Cardiac muscle cell (in vitro differentiated cells and primary cell): Measurements from ENCODE around the gene PRKCA. TPM values are rescaled to one million over a fixed set of nuclear protein-coding genes. Genes with fewer than 3 reads are reported as not detected.
"Not testable (repeated sequence)": the region's sequence is repeated elsewhere in the genome, so short reads cannot be mapped to it uniquely, and the experiment has no call there.

Source experiments
- DNase-seq, 2 donors: peaks; one replicate each; pipeline versions ENCODE4 v3.0.0 to v3.0.0-alpha.2; 2010 to 2017; ENCODE audit warnings: low read depth in 1 of 2, low spot score in 1 of 2
- H3K27ac ChIP-seq: fragments of 200-600 bp; sonication (generic); 2 replicates; pipeline ENCODE4 v1.5.1; 2016
- H3K27me3 ChIP-seq: fragments of 200-600 bp; sonication (generic); 2 replicates; pipeline ENCODE4 v1.6.0; 2016; ENCODE audit warnings: control low read depth
- H3K36me3 ChIP-seq: fragments of 200-600 bp; sonication (generic); 2 replicates; pipeline ENCODE4 v1.5.1; 2016; ENCODE audit warnings: control low read depth
- H3K4me1 ChIP-seq: fragments of 200-600 bp; sonication (generic); 2 replicates; pipeline ENCODE4 v1.8.1; 2017; ENCODE audit warnings: low read depth, mild to moderate bottlenecking, mixed run types
- H3K4me3 ChIP-seq: fragments of 200-600 bp; sonication (generic); 2 replicates; pipeline ENCODE4 v1.5.1; 2016; ENCODE audit warnings: mild to moderate bottlenecking
- H3K9me3 ChIP-seq: fragments of 200-600 bp; sonication (generic); 2 replicates; pipeline ENCODE4 v1.5.1; 2017; ENCODE audit warnings: low read depth, mild to moderate bottlenecking, control low read depth
- polyA plus RNA-seq: library from polyadenylated mRNA; unstranded; fragments of >200 nt; fragmentation: Nextera tagmentation; extraction: Ambion mirVana; gene quantifications from 2 replicates; pipeline ENCODE4 v1.2.1, GENCODE V29; 2016
- total RNA-seq: library from RNA; depleted of rRNA; stranded (reverse); fragments of >200 nt; gene quantifications from 2 replicates; pipeline ENCODE4 v1.2.3, GENCODE V29; 2016
- TF ChIP-seq, protein P1 (sequence below): IDR thresholded peaks from 2 replicates; pipeline ENCODE4 v1.5.1; 2012; ENCODE audit warnings: low read depth, mild to moderate bottlenecking, low read length

The PRKCA gene
- total and polyA plus RNA-seq, 2 experiments from 2014 or later: 3.1 to 10.3 TPM

DNA sequence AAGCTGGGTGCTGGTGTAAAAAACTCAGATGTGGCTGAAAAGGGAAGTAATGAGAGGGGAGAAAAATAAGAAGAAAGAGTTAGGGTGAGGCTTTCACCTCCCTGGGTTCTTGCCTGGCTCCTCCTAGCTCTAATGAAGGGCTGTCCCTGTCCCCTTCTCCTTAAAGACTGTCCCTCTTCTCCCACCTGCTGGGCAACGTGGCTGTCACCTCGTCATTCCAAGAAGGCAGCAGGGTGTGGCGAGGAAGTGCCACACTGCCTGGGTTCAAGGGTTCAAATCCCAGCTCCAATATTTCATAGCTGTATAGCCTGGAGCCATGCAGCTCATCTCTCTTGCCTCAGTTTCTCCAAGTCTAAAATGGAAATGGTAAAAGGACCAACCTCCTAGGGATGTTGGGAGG lies 410.0 kb downstream of the PRKCA start:
- Histone ChIP-seq H3K4me1 (peaks cover 41% of the 10 kb centered on the region), H3K27ac (no peak overlapping the region), H3K36me3 (no peaks in the 10 kb centered on the region), H3K27me3 (no peaks in the 10 kb centered on the region), H3K9me3 (no peaks in the 10 kb centered on the region), H3K4me3 (no peak overlapping the region)
- no peak for DNase-seq
- TF ChIP-seq, protein P1, sequence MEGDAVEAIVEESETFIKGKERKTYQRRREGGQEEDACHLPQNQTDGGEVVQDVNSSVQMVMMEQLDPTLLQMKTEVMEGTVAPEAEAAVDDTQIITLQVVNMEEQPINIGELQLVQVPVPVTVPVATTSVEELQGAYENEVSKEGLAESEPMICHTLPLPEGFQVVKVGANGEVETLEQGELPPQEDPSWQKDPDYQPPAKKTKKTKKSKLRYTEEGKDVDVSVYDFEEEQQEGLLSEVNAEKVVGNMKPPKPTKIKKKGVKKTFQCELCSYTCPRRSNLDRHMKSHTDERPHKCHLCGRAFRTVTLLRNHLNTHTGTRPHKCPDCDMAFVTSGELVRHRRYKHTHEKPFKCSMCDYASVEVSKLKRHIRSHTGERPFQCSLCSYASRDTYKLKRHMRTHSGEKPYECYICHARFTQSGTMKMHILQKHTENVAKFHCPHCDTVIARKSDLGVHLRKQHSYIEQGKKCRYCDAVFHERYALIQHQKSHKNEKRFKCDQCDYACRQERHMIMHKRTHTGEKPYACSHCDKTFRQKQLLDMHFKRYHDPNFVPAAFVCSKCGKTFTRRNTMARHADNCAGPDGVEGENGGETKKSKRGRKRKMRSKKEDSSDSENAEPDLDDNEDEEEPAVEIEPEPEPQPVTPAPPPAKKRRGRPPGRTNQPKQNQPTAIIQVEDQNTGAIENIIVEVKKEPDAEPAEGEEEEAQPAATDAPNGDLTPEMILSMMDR: no peak

DNA sequence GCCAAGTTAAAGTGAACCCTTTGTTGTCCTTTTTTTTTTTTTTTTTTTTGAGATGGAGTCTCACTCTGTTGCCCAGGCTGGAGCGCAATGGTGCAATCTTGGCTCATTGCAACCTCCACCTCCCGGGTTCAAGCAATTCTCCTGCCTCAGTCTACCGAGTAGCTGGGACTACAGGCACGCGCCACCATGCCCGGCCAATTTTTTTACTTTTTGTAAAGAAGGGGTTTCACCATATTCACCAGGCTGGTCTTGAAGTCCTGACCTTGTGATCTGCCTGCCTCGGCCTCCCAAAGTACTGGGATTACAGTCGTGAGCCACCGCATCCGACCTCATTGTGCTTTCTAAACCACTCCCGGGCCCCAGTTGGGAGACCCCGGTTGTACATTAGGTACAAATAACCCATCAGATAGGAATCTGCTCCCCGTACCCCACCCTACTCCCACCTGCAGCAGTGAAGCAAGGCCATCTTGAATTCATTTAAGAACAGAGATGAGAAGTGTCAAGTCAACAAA lies 410.7 kb downstream of the PRKCA start:
- peak overlapping the region; percentile 79 for H3K27ac ChIP-seq
- H3K36me3 ChIP-seq, DNase-seq: not testable (repeated sequence)

DNA sequence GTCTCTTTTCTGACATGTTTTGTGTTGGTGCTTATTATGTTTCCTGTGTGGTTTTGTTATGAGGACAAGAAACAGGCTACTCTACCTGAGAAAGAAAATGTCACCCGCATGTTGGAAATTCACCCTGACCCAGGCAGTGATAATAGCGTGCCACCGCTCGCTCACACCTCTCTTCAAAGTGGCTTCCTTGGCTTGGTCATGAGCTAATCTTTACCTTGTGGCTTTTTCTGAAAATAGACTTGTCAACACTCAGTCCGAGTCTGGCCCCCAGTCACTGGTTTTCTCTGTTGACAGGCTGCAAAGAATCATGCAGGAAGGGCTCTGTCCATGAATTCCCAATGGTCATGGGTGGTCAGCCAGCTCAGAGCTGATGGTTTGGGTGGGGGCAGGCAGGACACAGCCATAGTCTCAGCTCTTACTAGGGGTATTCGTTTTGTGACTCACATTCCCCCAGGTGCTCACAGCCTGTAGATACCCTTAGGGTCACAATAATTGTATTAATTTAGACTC lies 411.2 kb downstream of the PRKCA start:
- no peaks in the 10 kb centered on the region for H3K36me3 ChIP-seq
- DNase-seq: peak in 1 of 2 donors; percentile 68
- no peaks in the 10 kb centered on the region for H3K27me3 ChIP-seq
- H3K9me3 ChIP-seq: no peaks in the 10 kb centered on the region
- no peak overlapping the region for H3K4me3 ChIP-seq
- H3K4me1 ChIP-seq: peaks cover 41% of the 10 kb centered on the region
- peak overlapping the region; percentile 79 for H3K27ac ChIP-seq
- TF ChIP-seq, protein P1: no peak

More for the DNA sequence above, 410.7 kb downstream of the PRKCA start:
- not testable (repeated sequence) for H3K9me3 ChIP-seq, H3K27me3 ChIP-seq, H3K4me3 ChIP-seq
- H3K4me1 ChIP-seq: peaks cover 41% of the 10 kb centered on the region

DNA sequence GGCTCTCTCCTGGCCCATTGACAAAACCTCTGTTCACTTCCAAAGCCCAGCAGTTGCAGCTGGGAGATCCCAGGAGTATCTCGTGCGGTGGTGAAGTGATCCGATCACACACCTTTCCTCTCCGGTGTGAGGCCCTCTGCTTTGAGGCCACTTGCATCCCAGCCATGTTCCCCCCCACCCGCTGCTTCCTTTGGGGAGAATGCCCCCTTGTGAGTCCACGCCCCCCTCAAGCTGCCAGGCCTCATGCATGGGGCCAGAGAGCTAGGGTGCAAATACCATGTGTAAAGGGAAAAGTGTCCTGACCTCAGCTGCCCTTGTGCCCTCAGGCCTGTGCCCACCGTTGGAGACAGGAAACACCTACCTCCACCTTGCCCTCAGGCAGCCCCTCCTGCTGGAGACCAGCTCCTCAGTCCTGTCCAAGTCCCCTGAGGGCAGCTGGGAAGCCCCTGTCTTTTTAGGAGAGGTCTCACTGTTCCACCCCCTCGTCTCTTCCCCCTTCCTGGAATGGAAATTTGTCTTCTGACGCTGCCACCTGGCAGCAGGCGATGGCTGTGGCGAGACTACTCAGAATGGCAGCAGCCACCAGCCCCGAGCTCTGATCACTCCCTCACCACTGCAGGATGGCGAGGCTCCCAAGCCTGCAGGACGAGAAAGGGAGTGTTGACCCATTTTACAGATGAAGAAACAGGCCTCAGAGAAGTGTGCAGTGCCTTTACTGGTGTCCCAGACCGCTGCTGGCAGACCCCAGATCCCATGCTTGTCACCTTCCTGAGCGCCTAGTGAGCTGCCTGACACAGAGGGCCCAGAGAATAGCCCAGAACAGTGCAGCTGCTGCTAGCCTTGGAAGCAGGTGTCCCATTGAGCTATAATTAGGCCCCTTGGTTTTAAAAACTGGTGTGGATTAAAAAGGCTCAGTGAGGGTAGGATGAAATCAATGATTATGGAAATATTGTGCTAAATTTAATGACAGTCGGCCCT lies 411.9 kb downstream of the PRKCA start:
- TF ChIP-seq, protein P1: no peak
- H3K36me3 ChIP-seq: no peaks in the 10 kb centered on the region
- no peak overlapping the region for H3K4me3 ChIP-seq
- no peak for DNase-seq
- no peaks in the 10 kb centered on the region for H3K27me3 ChIP-seq
- no peaks in the 10 kb centered on the region for H3K9me3 ChIP-seq
- H3K4me1 ChIP-seq: peaks cover 41% of the 10 kb centered on the region
- peak overlapping the region; percentile 79 for H3K27ac ChIP-seq

DNA sequence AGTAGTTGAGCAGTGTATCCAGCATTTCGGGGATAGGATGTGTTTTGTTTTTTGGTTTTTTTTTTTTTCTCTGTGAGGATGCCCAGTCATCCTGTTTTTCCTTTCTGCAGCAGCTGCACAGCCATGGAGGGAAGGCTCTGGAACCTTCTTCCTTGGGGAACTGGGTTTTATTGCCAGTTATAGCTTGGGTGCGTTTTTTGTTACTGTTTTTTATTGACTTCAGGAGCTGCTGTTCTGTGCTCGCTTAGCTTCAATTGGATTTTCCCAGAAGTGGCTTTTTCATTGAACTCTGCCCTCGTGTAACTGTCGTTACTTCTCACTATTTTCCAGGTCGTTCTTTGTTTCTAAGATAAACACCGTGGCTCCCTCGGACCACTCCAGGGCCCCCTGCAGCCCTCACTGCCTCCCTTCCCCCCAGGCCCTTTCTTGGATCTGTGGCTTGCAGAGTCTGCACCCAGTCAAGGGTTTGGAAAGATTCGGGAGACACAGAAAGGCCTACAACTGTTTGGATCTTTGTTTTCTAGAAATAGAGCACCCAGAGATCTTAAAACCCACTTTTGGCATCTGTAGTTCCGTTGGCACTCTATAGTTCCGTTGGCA lies 412.8 kb downstream of the PRKCA start:
- Histone ChIP-seq H3K36me3 (no peaks in the 10 kb centered on the region), H3K9me3 (no peaks in the 10 kb centered on the region), H3K4me1 (peaks cover 41% of the 10 kb centered on the region), H3K27ac (no peak overlapping the region), H3K4me3 (no peak overlapping the region), H3K27me3 (no peaks in the 10 kb centered on the region)
- DNase-seq: no peak
- TF ChIP-seq, protein P1: no peak

DNA sequence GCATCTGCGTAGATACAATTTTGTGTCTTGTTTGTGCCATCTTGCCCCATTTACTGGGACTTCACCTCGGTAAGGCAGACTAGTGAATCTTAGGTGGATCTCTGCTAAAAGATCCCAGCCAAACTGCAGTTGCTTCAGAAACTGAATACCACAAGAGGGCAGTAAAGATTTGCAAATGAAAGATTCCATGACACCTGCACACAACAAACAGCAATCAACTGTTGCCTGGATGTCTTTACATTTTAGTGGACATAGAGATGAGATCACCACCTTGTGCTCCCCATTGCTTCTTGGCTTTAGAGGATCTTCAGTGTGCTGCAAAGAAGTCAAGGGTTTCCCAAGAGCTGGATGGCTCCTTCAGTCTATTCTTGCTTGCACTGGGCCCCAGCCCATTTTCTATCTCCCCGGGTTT lies 413.3 kb downstream of the PRKCA start:
- no peak overlapping the region for H3K4me3 ChIP-seq
- H3K9me3 ChIP-seq: no peaks in the 10 kb centered on the region
- H3K27me3 ChIP-seq: no peaks in the 10 kb centered on the region
- H3K27ac ChIP-seq: no peak overlapping the region
- TF ChIP-seq, protein P1: peak; percentile 66
- peak; percentile 71 to 79 for DNase-seq
- no peaks in the 10 kb centered on the region for H3K36me3 ChIP-seq
- peaks cover 41% of the 10 kb centered on the region for H3K4me1 ChIP-seq
